Measurements from ENCODE around the gene RBL2.

The RBL2 gene

GRCh38 chr16:53414381-53414780 is 19.9 kb upstream of the RBL2 start:
- POLR2A ChIA-PET: no interaction called here
- Histone ChIP-seq H3K36me3 (ENCODE audit: control insufficient read depth in 2 of 2, insufficient read depth in 1 of 2, low read length in 2 of 2) (no peaks in the 10 kb centered on the region), H3K4me3 (ENCODE audit: low read depth, low read length) (no peak overlapping the region), H3K27ac (ENCODE audit: extremely low read depth, low read depth, low read length) (no peak overlapping the region), H3K9me3 (ENCODE audit: control insufficient read depth, insufficient read depth, low read depth, low read length) (no peaks in the 10 kb centered on the region), H3K4me1 (ENCODE audit: control insufficient read depth, insufficient read depth, low read length) (no peaks in the 10 kb centered on the region)
- CTCF ChIA-PET: interaction anchor here (1.3 to 1.5 kb wide), 2 partner anchors 10 to 103 kb away, joined by 3 read pairs; no protein-coding TSS in a partner anchor
- TF ChIP-seq PRDM1 (tag by site-specific recombination; IDR thresholded peaks at IDR 0.05): peak; percentile 50; the same call in 1 of the 2 replicates
- no peak for TF ChIP-seq ZBTB10 (tag by site-specific recombination; IDR thresholded peaks at IDR 0.05)

GRCh38 chr16:53415504-53415903 is 18.8 kb upstream of the RBL2 start:
- Histone ChIP-seq H3K36me3 (ENCODE audit: control insufficient read depth in 2 of 2, insufficient read depth in 1 of 2, low read length in 2 of 2) (no peaks in the 10 kb centered on the region), H3K4me3 (ENCODE audit: low read depth, low read length) (no peak overlapping the region), H3K9me3 (ENCODE audit: control insufficient read depth, insufficient read depth, low read depth, low read length) (no peaks in the 10 kb centered on the region), H3K4me1 (ENCODE audit: control insufficient read depth, insufficient read depth, low read length) (no peaks in the 10 kb centered on the region), H3K27ac (ENCODE audit: extremely low read depth, low read depth, low read length) (no peak overlapping the region)
- ChIA-PET POLR2A (no interaction called here), CTCF (interaction anchor here (0.7 to 1.5 kb wide), 4 partner anchors 9 to 292 kb away, joined by 3 to 4 read pairs (median 4); no protein-coding TSS in a partner anchor)
- TF ChIP-seq CTCF (tag by site-specific recombination; IDR thresholded peaks at IDR 0.05) (0 out of 2 replicates have a peak, but pooled peaks have one; percentile 13), ZNF654 (tag by site-specific recombination; IDR thresholded peaks at IDR 0.05; ENCODE audit: low read depth) (0 out of 2 replicates have a peak, but pooled peaks have one; percentile 19), ZNF571 (tag by site-specific recombination; IDR thresholded peaks at IDR 0.05) (no peak), PRDM6 (tag by site-specific recombination; IDR thresholded peaks at IDR 0.05) (no peak)

GRCh38 chr16:53417011-53417410 is 17.3 kb upstream of the RBL2 start:
- POLR2A ChIA-PET: no interaction called here
- CTCF ChIA-PET: interaction anchor here (1.0 kb wide), 1 partner anchor 14 kb away, joined by 6 read pairs; no protein-coding TSS in a partner anchor

GRCh38 chr16:53417976-53418375 is 16.3 kb upstream of the RBL2 start:
- H3K9me3 ChIP-seq (ENCODE audit: control insufficient read depth, insufficient read depth, low read depth, low read length): no peaks in the 10 kb centered on the region
- POLR2A ChIA-PET: no interaction called here
- H3K27ac ChIP-seq (ENCODE audit: extremely low read depth, low read depth, low read length): no peak overlapping the region
- H3K36me3 ChIP-seq (ENCODE audit: control insufficient read depth in 2 of 2, insufficient read depth in 1 of 2, low read length in 2 of 2): no peaks in the 10 kb centered on the region
- no peak overlapping the region for H3K4me3 ChIP-seq (ENCODE audit: low read depth, low read length)
- CTCF ChIA-PET: no interaction called here
- TF ChIP-seq ZNF629 (tag by site-specific recombination; IDR thresholded peaks at IDR 0.05) (no peak), ZNF341 (tag by site-specific recombination; IDR thresholded peaks at IDR 0.05; ENCODE audit: low read depth) (no peak), MYNN (tag by site-specific recombination; IDR thresholded peaks at IDR 0.05; ENCODE audit: borderline replicate concordance) (no peak), ZNF354C (tag by site-specific recombination; IDR thresholded peaks at IDR 0.05; ENCODE audit: borderline replicate concordance, low read depth) (no peak), ZNF404 (tag by site-specific recombination; IDR thresholded peaks at IDR 0.05) (no peak), ZSCAN16 (tag by site-specific recombination; IDR thresholded peaks at IDR 0.05) (no peak)
- TF ChIP-seq, protein P1, sequence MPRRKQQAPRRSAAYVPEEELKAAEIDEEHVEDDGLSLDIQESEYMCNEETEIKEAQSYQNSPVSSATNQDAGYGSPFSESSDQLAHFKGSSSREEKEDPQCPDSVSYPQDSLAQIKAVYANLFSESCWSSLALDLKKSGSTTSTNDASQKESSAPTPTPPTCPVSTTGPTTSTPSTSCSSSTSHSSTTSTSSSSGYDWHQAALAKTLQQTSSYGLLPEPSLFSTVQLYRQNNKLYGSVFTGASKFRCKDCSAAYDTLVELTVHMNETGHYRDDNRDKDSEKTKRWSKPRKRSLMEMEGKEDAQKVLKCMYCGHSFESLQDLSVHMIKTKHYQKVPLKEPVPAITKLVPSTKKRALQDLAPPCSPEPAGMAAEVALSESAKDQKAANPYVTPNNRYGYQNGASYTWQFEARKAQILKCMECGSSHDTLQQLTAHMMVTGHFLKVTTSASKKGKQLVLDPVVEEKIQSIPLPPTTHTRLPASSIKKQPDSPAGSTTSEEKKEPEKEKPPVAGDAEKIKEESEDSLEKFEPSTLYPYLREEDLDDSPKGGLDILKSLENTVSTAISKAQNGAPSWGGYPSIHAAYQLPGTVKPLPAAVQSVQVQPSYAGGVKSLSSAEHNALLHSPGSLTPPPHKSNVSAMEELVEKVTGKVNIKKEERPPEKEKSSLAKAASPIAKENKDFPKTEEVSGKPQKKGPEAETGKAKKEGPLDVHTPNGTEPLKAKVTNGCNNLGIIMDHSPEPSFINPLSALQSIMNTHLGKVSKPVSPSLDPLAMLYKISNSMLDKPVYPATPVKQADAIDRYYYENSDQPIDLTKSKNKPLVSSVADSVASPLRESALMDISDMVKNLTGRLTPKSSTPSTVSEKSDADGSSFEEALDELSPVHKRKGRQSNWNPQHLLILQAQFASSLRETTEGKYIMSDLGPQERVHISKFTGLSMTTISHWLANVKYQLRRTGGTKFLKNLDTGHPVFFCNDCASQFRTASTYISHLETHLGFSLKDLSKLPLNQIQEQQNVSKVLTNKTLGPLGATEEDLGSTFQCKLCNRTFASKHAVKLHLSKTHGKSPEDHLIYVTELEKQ (tag by site-specific recombination; IDR thresholded peaks at IDR 0.05; ENCODE audit: borderline replicate concordance): no peak
- H3K4me1 ChIP-seq (ENCODE audit: control insufficient read depth, insufficient read depth, low read length): no peaks in the 10 kb centered on the region

More at GRCh38 chr16:53417011-53417410, 17.3 kb upstream of the RBL2 start:
- Histone ChIP-seq H3K9me3 (ENCODE audit: control insufficient read depth, insufficient read depth, low read depth, low read length) (no peaks in the 10 kb centered on the region), H3K36me3 (ENCODE audit: control insufficient read depth in 2 of 2, insufficient read depth in 1 of 2, low read length in 2 of 2) (no peaks in the 10 kb centered on the region), H3K4me3 (ENCODE audit: low read depth, low read length) (no peak overlapping the region), H3K27ac (ENCODE audit: extremely low read depth, low read depth, low read length) (no peak overlapping the region), H3K4me1 (ENCODE audit: control insufficient read depth, insufficient read depth, low read length) (no peaks in the 10 kb centered on the region)
- no peak for TF ChIP-seq ZNF48 (tag by site-specific recombination; IDR thresholded peaks at IDR 0.05)
- TF ChIP-seq HOXD13 (CRISPR knock-in tag; IDR thresholded peaks at IDR 0.05; ENCODE audit: borderline replicate concordance): no peak
- no peak for TF ChIP-seq ZNF488 (tag by site-specific recombination; IDR thresholded peaks at IDR 0.05)
- TF ChIP-seq ZNF16 (tag by site-specific recombination; IDR thresholded peaks at IDR 0.05; ENCODE audit: low read depth): no peak
- TF ChIP-seq ZNF292 (tag by site-specific recombination; IDR thresholded peaks at IDR 0.05; ENCODE audit: borderline replicate concordance, low read depth): no peak
